GM15510 (cell line): ENCODE measurements around the gene PGBD5.

Experiments
- POLR2A ChIP-seq: IDR thresholded peaks from 3 replicates; pipeline ENCODE4 v1.6.1; 2011; ENCODE audit warnings: borderline replicate concordance; ENCODE audit not compliant: insufficient read length; ENCODE audit errors: extremely low read depth

The PGBD5 gene, protein sequence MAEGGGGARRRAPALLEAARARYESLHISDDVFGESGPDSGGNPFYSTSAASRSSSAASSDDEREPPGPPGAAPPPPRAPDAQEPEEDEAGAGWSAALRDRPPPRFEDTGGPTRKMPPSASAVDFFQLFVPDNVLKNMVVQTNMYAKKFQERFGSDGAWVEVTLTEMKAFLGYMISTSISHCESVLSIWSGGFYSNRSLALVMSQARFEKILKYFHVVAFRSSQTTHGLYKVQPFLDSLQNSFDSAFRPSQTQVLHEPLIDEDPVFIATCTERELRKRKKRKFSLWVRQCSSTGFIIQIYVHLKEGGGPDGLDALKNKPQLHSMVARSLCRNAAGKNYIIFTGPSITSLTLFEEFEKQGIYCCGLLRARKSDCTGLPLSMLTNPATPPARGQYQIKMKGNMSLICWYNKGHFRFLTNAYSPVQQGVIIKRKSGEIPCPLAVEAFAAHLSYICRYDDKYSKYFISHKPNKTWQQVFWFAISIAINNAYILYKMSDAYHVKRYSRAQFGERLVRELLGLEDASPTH

DNA sequence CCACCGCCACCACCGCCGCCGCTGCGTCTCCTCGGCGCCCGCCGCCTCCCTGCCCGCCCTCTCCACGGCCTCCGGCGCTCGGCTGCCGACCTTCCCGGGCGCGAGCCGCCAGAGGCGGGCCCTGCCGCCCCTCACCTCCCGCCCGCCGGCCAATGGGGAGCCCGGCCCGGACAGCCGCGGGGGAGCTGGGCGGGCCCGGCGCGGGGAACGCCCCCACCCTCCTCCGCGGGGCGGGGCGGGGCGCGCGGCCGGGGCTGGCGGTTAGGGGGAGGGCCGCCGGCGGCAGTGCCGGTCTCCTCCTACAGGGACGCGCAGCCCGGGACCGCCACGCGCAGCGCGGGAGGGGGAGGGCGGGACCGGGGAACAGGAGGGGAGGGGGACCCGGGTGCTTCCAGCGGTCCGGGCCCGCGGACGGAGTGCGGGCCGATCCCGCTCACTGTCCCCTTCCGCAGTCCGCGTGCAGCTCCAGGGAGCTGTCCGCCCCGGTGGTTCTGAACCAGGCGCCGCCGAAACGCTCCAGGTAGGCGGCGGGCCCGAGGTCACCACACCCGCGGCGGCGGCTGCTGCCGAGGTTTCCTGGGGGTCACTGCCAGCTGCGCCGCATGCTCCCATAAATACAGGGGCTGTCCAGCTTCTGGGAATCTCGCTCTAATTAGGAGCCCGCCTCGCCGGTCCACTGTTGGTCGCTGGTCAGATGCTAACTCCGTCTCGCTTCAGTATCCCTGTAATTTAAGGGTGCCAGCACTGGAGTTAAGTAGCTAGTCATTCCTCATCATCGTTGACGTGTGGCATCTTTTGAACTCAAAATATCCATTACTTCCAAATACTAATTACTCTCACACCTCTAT is at the start of gene PGBD5:
PGBD5 (minus strand) TSS at position 87 of the 848 bp plus-strand sequence. CDS start 404 bp downstream, outside the sequence.
- no peak for TF ChIP-seq POLR2A

DNA sequence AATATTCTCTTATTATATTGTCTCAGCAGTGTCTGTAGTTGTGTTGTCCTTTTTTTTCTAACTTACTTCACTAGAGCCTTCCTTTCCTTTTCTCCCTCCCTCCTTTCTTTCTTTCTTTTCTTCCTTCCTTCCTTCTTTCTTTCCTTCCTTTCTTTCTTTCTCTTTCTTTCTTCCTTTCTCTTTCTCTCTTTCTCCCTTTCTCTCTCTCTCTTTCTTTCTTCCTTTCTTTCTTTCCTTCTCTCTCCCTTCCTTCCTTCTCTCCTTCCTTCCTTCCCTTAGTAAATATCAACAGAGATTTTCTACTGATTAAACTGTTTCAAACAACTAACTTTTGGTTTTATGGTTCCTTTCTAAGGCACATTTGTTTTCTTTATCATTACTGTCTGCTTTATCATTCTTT is 43.1 kb upstream of the PGBD5 start:
- no peak for TF ChIP-seq POLR2A

DNA sequence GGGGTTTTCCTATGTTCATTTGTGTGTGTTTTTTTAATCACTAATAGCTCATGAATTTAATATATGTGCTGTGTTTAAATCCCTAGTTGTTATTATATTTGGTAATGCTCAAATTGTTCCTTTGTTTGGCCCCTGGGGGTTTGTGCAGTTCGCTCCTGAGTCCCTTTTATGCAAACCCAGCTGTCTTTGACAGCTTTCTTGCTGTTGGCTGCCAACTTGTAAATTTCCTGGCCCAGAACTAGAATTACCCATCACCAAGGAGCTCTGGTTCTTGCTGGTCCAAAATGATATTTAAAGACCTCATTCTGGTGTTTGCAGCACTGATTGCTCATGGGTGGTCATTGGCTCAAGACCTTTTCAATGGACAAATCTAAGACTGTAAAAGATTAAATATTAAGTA is 39.6 kb upstream of the PGBD5 start:
- no peak for TF ChIP-seq POLR2A

DNA sequence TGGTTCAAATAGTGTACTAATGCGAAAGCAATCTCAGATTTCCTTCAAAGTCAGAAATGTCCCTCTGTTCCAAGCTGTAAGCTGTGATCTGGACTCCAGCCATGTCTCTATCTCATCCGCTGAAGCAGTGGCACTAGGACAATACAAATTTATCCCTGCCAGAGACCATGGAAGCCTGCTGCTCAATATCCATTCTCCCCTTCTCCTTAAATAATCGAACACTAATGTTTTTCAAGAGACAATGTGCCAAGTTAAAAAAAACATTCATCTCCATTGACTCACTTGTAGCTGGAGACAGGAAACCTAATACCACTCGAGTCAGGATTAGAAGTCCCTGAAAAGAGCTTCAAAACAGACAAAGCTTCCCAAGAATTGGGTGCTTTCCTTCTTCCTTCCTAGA is 38.5 kb upstream of the PGBD5 start:
- TF ChIP-seq POLR2A = no peak

DNA sequence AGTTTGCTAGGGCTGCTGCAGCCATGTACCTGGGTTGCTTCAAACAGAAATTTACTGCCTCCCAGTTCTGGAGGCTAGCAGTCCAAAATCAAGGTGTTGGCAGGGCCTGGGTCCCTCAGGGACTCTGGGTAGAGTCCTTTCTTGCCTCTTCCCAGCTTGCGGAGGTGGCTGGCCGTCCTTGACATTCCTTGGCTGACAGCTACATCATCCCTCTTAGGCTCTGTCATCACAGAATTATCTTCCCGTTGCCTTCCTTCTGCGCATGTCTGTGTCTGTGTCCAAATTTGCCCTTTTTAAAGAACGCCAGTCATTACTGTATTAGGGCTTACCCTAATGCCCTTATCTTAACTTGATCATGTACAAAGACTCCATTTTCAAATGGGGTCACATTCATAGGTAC is 37.6 kb upstream of the PGBD5 start:
- no peak for TF ChIP-seq POLR2A

DNA sequence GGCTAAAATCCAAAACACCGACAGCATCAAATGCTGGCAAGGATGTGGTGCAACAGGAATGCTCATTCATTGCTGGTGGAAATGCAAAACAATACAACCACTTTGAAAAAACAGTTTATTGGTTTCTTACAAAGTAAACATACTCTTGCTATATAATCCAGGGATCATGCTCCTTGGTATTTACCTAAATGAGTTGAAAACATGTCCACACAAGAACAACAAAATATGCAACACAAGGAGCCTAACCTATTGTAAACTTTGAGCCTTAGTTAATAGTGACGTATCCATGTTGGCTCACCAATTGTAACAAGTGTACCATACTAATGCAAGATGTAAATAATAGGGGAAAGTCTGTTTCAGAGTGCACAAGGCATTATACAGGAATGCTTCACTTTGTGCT is 37.2 kb upstream of the PGBD5 start:
- TF ChIP-seq POLR2A = no peak

DNA sequence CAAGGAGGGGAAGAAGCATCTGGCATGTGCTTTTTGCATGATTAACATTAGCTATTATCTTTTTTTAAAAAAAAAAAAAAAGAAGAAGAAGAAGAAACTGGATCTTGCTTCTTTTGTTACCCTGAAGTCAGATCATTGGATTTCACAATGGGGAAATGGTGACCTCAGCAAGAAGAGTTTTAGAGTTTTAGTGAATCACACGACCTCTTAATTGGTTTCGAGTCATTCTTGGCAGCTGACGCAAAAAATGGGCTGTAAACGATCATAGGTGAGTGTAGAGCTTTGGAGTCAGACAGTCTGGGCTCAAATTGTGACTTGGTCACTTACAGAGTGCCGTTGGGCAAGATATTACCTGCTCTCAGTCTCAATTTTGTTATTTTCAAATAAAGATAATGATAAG is 33.3 kb upstream of the PGBD5 start:
- no peak for TF ChIP-seq POLR2A

DNA sequence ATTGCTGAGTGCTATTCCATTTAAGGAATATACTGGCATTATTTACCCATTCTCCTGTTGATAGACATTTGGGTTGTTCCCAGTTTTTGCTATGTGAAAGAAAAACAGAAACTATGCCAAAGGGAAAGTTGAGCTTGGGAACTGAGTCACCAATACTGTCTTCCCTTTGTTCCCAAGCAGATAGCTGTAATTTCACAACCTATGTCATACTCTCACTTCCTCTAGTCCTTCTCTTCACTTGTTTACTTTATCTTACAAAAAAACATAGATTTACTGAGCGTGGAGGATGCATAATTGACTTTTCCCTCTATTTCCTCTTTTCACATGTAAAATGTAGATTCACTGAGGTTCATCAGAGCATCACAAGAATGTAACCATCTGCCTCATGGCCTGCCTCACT is 32.4 kb upstream of the PGBD5 start:
- no peak for TF ChIP-seq POLR2A

DNA sequence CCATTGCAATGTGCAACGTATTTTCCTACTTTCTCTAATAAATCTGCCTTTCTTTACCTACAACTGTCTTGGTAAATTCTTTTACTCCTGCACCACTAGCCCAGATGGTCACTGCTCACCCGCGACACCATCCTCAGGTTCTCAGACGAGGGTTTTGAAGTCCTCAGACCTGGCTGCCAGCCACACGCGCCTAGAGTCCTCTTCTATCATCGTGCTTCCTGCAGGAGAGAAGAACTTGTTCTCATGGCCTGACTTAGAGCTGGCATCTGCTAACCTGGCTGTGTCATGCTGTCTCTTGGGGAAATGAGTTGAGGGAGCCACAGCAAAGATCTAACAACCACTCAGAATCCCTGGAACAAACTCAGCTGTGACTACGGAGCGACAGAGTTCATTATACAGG is 30.3 kb upstream of the PGBD5 start:
- TF ChIP-seq POLR2A = no peak

DNA sequence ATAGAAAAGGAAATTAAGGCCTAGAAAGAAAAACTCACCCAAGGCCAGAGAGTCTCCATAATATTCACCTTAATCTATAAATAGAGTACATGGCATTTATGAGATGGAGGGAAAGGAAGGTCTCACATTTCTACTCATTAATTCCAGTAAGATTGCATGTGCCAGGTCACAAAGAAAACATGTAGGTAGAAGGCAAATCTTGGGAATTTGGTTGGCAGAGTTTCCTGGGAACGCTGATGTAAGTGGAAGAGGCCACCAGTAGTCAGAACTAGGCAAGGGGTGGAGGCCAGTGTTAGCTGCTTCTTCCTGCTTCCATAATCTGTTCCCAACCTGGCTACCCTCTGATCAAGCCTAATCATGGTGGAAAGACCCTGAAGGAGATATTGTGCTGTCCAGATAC is 29.2 kb upstream of the PGBD5 start:
- no peak for TF ChIP-seq POLR2A

DNA sequence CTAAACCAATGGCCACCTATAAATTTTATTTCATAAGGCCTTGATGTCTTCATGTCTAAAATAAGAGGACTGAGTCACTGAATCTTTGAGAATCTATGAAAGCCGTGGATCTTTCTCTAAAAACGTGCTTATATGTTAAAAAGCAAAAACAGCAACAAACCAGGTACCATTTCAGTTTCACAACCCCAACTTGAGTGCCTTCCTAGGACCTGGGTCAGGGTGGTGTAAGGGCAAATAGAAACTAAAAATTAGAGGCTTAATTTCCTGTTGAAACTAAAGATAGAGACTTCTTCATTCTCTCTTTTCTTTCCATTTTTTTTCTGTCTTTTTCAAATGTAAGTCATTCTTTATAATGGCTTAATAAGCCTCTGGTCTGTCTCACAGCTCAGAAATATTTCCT is 27.2 kb upstream of the PGBD5 start:
- TF ChIP-seq POLR2A = no peak

DNA sequence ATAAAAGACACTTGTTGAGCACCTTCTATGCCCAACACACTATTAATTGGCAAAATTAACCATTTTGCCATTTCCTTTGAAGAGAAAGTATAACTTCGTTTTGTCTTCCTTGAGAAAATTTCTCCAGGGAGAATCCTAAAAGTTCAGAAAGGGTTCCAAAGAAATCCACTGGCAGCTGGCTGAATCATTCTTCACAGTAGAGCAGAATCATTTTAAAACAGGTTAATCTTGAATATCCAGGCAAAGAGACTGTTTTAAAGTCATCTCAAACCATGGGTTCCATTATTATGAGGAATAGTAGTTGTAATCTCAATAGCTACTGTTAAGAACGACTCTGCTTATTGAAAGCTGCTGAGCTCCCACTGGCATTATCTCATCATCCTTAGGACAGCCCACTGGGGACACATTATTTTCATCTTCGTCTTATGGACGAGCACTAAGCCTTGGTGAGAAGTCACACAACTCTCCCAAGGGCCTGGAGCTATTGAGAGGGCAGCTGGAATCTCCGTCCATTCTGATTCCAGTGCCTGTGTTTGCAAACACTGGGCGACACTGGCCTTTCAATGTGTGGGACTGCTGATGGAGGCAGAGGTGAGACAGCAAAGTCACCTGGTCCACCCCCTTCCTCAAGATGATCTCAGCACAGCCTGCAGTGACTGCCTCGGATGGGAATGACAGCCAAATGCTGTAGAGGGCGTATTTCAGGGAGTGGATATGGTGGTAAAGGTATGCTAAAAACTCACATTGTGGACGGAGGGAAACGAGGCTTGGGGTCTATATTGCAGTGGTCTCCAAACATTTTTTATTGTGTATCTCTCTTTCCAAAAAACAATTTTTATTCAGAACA is 15.3 kb upstream of the PGBD5 start:
- no peak for TF ChIP-seq POLR2A

DNA sequence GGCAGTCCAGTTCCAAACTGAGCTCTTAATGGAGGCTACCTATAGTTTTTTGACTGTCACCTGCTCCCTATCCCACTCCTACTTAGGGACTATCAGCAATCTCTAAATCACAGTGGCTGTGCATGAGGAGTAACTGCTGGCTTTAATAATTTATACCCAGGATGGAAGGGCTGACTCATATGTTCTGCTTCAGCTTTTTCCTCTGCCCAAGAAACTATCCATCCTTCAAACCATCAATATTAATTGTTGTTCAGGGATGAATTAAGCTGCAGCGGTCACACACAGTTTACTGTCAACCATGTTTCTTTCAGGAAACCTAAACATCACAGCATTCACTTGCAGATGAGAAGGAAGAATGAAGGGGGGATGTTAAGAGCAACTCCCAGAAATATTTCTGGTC is 9.0 kb upstream of the PGBD5 start:
- TF ChIP-seq POLR2A = no peak

DNA sequence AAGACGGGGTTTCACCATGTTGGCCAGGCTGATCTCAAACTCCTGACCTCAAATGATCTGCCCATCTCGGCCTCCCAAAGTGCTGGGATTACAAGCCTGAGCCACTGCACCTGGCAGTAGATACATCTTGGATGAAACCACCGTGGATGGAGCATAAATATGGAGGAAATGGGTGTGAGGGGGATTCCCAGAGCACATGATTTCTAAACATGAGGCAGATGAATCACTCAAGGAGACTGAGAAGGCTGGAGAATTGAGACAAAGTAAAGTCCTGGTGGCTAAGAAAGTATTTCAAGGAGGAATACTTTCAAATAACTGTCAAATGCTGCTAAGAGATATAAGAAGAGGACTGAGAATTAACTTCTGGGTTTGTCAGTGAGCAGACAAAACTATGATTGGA is 5.4 kb upstream of the PGBD5 start:
- no peak for TF ChIP-seq POLR2A

DNA sequence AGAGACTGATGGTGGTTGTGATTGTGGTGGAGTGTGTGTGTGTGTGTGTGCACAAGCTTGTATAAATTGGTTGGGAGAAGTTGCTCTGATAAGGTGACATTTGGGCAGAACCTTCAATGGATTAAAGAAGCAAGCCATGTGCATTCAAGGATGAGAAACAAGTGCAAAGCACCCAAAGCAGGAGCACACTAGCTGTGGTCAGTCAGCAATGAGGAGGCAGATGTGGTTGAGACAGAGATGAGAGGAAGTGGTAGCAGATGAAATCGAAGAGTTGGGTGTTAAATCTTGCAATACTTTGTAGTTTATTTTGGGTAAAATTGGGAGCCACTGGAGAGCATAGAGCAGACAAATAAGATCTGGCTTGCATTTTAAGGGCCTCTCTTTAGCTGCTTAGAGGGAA is 4.4 kb upstream of the PGBD5 start:
- no peak for TF ChIP-seq POLR2A
